ENCODE data around the gene POU6F1. TPM values are rescaled to one million over a fixed set of nuclear protein-coding genes. Genes with fewer than 3 reads are reported as not detected.

Gene POU6F1
- total and polyA plus RNA-seq, 2 of the 8 experiments (the other 6 are each of a cell fraction or from before 2014, with no cell fraction given), result 5.6 to 8.7 TPM

GRCh38 chr12:51247523-51248206, 29.8 kb upstream of the POU6F1 start (continued):
- TF ChIP-seq RAD21 (IDR thresholded peaks at IDR 0.05 in 1 of 2, conservative IDR thresholded peaks at IDR 0.05 in 1 of 2; ENCODE audit: low read depth in 2 of 2, low read length in 2 of 2) (no peak), TEAD4 (IDR thresholded peaks at IDR 0.05; ENCODE audit: low read depth, low read length) (no peak), JUN (IDR thresholded peaks at IDR 0.05; ENCODE audit: low read depth, low read length) (no peak), CHD1 (IDR thresholded peaks at IDR 0.05; ENCODE audit: low read depth, low read length) (no peak), CEBPB (IDR thresholded peaks at IDR 0.05; ENCODE audit: low read depth, low read length) (no peak), SUZ12 (IDR thresholded peaks at IDR 0.05; ENCODE audit: low read length) (no peak)

Measured in H1 (cell line).